Kidney tubule cell (primary cell): ENCODE results near the gene CCDC183.
A peak's percentile ranks its signal among the peaks of the same experiment; 100 is the strongest.
"Not testable (repeated sequence)": the region's sequence is repeated elsewhere in the genome, so short reads cannot be mapped to it uniquely, and the experiment has no call there.

Experiments used
- DNase-seq: peaks from one replicate; pipeline ENCODE4 v3.0.0-alpha.2; 2018; ENCODE audit warnings: low spot score

Gene CCDC183

DNA sequence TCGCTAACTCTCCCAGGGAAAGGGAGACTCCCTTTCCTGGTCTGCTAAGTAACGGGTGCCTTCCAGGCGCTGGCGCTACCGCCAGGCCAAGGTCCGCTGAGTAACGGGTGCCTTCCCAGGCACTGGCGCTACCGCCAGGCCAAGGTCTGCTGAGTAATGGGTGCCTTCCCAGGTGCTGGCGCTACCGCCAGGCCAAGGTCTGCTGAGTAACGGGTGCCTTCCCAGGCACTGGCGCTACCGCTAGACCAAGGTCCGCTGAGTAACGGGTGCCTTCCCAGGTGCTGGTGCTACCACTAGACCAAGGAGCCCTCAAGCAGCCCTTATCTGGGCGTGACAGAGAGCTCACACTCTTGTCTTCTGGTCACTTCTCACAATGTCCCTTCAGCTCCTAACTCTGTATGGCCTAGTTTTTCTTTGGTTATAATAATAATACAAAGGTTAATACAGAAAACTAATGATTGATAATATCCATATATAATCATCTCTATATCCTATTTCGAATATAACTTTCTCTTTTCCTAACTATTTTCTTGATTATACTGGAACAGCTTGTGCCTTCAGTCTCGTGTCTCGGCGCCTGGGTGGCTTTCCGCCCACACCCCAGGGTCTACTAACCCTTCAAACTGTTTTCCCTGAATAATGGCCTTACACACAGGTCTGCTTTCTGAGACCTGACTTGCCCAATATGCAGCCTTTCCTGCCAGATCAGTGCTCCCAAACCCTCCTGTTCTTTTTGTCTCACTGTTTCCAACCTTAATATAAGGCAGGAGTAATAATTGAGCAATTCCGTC lies 10.4 kb upstream of the CCDC183 start:
- peak; percentile 74 for DNase-seq

DNA sequence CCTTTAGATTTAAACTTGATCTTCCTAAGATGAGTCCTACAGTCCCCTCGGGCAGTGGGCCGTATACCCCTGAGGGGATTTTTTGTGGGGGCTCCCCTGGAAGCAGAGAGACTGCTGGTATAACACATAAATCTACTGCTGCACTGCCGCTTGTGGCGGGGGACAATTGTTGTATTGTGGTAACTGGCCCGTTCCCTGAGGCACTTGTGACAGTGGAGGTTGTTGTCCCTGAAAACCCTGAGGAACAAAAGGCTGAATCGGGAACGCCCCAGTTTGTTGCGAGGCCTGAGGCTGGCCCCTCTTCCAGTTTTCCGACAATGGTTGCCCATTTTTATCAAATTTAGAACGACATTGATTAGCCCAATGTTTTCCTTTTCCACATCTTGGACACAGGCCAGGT lies 9.7 kb upstream of the CCDC183 start:
- DNase-seq, result no peak

DNA sequence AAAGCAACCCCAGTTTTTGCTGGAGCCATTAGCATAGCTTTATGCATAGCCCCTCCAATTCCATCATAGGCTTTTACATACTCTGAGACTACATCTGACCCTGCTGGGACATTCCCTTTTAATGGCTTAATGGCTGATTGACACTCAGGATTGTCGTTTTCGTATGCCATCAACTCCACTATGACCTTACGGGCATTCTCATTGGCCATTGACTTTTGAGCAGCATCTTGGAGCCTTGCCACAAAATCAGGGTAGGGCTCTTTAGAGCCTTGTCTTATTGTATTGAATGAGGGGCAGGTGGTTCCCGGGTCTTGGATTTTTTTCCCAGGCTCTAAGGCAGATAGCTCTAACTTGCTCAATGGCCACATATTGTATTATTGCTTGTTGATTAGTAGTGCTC lies 9.2 kb upstream of the CCDC183 start:
- DNase-seq, result not testable (repeated sequence)

DNA sequence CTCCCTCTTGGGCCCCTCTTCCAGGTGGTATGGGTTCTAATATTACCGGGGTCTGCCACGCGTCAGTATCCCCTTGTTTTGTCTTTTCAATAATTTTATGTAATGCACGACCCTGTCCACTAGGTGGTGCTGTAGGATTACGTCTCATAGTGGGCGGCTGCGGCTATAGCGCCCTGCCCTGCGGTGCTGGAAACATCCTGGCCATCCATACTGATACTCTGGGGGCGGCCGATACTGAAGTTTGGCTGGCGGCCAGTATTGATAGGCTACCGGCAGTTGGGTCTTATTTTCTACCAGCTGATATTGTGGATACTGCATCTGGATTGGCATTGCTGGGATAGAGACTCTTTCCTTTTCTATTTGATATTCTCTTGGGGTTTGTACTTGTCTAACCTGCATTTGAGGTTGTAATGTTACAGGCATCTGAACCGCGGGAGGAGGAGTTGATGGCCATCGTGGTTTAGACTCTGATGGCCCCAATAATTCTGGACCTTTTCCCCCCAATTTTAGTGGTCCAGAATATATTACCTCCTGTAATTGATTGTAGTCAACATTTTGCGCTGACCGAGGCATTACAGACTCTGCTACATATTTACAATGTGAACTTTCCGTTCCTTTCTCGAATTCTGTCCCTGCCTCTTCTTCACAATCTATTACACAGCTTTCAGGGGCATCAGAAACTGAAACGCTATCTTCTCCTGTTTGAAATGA lies 8.3 kb upstream of the CCDC183 start:
- DNase-seq, result peak; percentile 65

DNA sequence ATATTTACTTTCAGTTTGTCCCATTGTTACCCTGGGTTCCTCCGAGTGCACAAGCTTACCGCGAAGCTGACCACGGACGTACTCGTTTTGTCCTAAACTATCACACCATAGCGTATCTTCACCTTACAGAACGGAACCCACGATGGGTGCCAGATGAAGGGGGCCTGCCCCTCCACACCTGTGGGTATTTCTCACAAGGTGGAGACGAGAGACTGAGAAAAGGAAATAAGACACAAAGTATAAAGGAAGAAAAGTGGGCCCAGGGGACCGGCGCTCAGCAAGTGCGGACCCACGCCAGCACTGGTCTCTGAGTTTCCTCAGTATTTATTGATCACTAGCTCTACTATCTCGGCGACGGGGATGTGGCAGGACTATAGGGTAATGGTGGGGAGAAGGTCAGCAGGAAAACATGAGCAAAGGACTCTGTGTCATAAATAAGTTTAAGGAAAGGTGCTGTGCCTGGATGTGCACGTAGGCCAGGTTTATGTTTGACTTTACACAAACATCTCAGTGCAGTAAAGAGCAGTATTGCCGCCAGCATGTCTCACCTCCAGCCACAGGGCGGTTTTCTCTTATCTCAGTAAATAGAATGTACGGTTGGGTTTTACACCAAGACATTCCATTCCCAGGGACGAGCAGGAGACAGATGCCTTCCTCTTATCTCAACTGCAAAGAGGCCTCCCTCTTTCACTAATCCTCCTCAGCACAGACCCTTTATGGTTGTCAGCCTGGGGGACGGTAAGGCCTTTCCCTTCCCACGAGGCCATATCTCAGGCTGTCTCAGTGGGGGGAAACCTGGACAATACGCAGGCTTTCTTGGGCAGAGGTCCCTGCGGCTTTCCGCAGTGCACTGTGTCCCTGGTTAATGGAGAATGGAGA lies 7.3 kb upstream of the CCDC183 start:
- not testable (repeated sequence) for DNase-seq

DNA sequence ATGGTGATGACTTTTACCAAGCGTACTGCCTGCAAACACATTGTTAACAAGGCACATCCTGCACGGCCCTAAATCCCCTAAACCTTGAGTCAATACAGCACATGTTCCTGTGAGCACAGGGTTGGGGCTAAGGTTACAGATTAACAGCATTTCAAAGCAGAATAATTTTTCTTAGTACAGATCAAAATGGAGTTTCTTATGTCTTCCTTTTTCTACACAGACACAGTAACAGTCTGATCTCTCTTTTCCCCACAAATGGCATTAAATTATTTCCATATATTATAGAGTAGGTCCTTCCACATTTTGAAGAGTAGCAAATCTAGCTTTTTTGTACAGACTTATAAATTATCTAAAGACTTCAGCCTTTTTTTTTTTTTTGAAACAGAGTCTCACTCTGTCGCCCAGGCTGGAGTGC lies 6.6 kb upstream of the CCDC183 start:
- no peak for DNase-seq

DNA sequence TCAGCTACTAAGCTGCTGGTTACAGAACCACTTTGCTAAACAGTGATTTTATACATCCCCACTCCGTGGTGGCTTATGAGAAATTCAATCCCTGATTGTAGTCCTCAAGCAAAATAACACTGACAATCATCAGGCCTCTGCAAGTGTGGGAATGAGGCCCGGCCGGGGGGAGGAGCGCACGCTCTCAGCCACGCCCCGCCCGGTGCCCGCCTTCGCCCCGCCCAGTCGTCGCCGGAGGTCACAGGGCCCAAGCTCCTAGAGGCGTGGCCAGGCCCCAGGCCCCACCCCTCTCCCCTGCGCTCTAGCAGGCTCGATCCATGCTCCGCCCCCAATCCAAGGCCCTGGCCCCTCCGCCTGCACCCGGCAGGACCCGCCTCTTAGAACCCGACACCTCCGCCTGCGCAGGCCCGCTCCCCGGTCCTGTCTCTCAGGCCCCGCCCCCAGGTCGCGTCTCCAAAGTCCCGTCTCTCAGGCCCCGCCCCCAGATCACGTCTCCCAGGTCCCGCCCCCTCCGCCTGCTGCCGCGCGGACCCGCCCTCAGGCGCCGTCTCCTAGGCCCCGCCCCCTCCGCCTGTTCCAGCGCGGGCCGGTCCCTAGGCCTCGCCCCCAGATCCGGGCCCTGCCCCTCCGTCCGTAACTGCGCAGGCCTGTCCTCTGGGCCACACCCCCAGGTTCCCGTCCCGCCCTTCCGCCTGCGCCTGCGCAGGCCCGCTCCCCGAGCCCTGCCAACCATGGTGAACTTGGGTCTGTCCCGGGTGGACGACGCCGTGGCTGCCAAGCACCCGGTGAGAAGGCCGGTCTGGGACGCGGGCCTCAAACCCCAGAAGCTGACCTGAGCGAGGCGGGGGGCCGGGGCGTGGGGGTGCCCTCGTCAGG lies 5.3 kb upstream of the CCDC183 start, which contains the start of gene TMEM141:
Gene TMEM141, plus strand, starts transcription at position 705 of the 876 bp plus-strand sequence. Its CDS starts 27 bp downstream, at position 732.
- DNase-seq, result peak; percentile 99

DNA sequence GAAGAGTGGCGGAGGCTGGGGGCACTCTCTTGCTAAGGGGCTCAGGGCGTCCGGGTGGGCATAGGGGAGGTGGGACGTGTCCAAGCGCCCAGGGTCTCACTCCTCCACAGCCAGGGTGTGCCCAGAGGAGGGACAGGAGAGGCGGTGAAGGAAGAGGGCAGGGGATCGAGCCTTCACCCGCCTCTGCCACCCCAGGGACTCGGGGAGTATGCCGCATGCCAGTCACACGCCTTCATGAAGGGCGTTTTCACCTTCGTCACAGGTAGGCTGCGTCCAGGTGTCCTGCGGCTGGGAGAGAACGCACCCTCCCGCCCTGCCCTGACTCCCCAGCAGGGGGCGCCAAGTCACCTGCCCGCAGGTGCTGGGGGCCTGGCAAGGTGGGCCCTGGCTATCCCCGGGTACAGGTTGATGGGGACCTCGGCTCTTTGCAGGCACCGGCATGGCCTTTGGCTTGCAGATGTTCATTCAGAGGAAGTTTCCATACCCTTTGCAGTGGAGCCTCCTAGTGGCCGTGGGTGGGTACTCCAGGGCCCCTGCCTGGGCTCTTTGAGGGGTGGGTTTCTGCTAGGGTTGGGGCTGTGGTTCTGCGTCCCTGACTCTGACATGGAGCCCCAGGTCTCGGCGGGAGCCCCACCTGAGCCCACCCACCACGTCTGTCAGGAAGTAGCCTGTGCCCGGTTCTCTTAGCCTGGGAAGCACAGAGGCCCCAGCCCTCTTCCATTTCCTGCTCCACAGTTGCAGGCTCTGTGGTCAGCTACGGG lies 4.4 kb upstream of the CCDC183 start:
- peak; percentile 78 for DNase-seq

DNA sequence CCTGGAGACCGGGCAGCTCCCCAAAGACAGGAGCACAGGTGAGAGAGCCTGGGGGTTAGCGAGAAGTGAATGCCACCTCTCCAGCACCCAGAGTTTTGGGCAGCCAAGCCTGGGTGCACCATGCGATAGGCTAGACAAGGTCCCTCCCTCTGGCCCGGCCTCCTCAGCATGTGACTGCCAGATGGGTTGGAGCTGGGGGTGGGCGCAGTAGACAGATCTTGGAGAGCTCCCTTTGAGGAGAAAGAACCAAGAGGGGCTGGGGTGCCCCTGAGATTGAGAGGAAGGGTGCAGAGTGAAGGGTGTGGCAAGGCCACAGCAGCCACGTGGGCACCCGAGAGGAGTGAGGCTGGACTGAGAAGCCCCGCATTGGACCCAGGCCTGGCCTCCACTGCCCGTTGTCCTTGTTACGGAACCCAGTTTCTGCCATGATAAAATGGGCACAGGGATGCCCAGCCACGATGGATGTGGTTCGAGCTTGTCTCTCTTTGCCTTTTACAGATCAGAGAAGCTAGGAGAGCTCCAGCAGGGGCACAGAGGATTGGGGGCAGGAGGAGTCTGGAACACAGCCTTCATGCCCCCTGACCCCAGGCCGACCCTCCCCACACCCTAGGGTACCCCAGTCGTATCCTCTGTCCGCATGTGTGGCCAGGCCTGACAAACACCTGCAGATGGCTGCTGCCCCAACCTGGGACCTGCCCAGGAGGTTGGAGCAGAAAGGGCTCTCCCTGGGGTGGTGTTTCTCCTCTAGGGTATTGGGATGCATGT lies 3.6 kb upstream of the CCDC183 start:
- DNase-seq, result no peak

DNA sequence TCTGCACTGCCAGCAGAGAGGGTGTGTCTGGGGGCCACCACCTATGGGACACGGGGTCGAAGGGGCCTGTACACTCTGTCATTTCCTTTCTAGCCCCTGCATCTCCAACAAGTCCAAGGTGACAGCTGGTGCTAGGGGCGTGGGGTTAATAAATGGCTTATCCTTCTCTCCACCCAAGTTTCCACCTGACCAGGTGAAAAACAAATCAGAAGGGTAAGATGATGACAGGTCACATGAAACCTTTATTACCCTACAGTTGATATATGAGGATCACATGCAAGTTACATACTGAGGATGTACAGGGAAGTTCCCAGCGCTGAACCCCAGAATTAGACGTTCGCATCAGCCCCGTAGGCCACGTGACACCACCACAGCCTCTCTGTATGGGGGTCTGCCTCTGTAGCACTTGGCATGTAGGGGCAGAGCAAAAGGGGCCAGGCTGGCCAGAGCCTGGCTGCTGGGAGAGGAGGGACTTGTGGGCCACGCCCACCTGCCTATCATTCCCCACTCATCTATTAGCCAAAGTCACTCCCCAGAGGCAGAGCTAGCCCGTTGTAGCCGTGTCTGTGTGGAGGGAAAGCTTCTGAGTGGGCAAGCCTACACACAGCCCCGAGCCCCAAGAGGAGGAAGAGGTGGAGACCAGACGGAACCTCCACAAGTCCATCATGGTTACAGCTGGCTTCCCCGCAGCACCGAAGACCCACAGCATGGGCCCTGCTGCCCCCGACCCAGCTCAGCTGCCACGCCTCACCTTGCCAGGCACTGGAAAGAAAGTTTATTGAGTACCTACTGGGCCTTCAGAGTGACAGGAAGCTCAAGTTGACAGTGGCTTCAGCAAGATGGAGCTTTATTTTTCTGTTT lies 2.8 kb upstream of the CCDC183 start:
- no peak for DNase-seq

DNA sequence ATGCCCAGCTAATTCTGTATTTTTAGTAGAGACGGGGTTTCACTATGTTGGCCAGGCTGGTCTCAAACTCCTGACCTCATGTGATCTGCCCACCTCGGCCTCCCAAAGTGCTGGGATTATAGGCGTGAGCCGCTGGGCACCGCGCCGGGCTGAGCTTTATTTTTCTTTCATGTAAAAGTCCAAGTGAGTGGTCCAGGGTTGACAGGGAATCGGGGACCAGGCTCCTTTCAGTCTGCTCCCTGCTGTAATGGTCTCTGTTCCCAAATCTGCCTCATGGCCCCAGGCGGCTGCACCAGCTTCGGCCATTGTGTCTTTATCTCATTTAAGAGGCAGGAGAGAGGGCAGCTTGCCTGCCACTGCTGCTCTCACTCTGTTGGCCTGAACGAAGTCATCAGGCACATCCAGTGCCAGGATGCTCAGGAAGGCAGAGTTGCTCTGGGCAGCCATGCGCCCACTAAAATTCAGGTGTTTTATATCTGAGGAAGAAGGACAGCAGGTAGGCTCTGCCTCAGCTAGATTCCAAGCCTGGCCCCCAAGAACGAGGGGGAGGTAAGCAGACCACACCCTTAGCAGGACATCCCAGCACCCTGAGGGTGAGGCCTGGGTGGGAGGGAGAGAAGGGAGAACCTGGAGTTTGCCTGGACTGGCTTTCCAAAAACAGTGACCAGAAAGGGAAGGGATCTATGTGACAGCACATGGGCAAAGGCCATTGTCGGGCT lies 1.7 kb upstream of the CCDC183 start:
- DNase-seq, result no peak

DNA sequence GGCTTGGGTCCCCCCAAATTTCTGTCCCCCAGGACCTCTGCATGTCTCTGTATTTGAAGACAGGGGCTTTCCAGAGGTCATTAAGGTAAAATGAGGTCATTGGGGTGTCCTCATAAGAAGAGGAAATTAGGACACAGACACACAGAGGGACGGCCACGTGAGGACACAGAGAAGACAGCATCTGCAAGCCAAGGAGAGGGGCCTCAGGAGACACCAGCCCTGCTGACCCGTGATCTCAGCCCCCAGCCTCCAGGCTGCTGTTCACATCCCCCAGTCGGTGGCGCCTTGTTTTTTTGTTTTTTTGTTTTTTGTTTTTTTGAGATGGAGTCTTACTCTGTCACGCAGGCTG lies 1.2 kb upstream of the CCDC183 start:
- no peak for DNase-seq

DNA sequence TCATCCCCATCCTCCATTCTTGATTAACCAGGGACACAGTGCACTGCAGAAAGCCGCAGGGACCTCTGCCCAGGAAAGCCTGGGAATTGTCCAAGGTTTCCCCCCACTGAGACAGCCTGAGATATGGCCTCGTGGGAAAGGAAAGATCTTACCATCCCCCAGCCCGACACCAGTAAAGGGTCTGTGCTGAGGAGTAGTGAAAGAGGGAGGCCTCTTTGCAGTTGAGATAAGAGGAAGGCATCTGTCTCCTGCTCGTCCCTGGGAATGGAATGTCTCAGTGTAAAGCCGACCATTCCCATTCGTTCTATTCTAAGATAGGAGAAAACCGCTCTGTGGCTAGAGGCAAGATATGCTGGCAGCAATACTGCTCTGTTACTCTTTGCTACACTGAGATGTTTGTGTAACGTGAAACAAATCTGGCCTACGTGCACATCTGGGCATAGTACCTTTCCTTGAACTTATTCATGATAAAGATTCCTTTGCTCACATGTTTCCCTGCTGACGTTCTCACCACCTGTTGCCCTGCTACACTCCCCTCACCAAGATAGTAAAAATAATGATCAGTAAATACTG lies 723 bp downstream of the CCDC183 start:
- DNase-seq, result not testable (repeated sequence)

DNA sequence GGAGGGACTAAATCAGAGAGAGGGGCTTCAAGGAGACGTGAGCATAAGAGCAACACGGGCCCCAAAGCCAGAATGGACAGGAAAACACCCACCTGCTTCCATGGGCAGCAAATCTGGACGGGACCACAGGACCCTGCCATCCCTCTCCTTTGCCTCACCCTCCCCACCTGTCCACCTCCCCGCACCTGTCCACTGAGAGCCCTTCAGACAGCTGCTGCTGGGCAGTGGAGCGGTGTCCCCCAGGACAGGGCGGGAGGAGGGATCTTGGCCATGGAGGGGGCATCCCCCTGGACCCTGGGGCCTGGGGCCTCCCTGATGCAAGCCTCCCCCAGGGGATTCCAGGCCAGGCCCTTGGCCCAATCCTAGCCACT lies 2.6 kb downstream of the CCDC183 start:
- DNase-seq, result no peak

DNA sequence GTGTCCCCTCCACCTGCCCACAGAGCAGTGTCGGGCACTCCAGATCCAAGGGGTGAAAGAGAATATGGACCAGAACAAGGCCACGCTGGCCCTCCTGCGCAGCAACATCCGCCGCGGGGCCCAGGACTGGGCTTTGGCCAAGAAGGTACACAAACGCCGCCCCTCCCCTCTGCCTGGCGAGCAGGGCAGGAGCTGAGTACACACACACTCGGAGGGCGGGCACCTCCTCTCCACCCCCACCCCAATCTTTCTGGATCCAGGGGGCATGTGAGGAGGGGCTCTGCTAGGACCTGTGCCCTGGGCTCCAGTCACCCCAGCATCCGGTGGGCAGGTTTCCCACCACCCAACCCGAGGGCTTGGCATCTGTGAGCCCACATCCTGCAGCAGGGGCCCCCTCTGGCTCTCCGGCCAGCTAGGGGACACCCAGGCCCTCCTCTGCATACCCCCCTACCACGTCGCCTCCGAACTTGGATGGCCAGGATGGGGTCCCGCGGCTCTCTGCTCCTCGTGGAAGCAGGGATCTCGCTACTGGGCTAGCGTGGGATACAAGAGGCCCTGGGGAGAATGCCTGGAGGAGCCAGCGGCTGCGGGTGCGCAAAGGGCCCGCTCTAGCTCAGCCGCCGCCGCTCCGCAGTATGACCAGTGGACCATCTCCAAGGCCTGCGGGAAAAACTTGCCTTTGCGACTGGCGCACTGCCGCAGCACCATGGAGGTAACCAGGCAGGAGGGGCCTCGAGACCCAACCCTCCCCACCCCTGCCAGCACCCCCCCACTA lies 3.1 kb downstream of the CCDC183 start:
- DNase-seq, result peak; percentile 8

DNA sequence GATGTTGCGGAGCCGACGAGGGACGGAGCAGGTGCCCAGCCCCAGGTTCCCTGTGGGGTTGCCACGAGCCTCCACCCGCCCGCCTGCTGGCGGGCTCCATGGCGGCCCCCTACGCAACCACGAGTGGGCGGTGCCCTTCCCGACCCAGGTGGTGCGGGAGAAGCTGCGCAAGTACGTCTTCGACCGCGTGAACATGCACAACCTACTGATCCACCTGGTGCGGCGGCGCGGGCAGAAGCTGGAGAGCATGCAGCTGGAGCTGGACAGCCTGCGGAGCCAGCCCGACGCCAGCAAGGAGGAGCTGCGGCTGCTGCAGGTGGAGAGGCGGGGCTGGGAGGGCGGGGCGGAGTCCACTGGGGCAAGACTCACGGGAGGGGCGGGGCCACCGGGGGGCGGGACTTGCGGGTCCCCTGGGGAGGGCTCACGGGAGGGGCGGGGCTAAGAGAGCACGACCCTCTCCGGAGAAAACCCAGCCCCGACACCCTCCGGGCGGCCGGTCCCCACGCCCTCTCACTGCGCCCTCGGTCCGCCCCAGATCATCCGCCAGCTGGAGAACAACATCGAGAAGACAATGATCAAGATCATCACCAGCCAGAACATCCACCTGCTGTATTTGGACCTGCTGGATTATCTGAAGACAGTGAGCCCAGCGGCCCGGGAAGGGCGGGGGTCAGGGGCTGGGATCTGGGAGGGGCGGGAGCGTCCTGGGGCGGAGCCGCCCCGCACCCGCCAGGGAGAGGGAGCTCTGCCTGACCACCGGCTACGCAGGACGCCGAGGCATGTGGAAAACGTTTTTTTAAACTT lies 3.9 kb downstream of the CCDC183 start:
- DNase-seq, result peak; percentile 82
